ENCODE measurements around the gene FOXN4.

The FOXN4 gene

DNA sequence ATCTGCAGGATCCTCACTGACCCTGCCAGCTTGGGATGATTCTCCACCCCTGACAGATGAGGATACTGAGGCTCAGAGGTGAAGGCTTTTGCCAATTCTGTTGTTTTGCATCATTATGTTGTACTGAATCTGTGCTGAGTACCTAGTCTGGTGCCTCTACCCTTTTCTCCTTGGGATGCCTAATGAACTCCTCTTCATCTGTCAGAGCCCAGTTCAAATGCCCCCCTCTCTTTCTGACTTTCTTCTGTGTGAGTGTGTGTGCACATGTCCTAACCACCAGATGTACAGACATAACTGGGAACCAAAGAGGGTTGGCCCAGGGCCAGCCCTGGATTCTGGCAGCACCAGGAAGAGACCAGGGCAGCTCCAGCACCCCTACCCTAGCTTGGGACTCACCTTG lies 22.8 kb downstream of the FOXN4 start:
- Histone ChIP-seq H3K9me3 (ENCODE audit: insufficient read depth, low read length, severe bottlenecking) (no peaks in the 10 kb centered on the region), H3K4me3 (ENCODE audit: low read depth in 1 of 2, low read length in 2 of 2) (no peak overlapping the region), H3K4me2 (ENCODE audit: insufficient read depth, low read length) (no peak overlapping the region), H4K20me1 (ENCODE audit: insufficient read depth, low read length) (no peaks in the 10 kb centered on the region), H3K36me3 (ENCODE audit: insufficient read depth, low read length) (no peaks in the 10 kb centered on the region), H3K79me2 (ENCODE audit: insufficient read depth, low read length) (no peaks in the 10 kb centered on the region), H3K4me1 (ENCODE audit: insufficient read depth, low read length) (no peaks in the 10 kb centered on the region), H3K27me3 (ENCODE audit: insufficient read depth, low read length, poor library complexity) (no peaks in the 10 kb centered on the region), H2AFZ (ENCODE audit: low read depth, low read length) (no peak overlapping the region), H3K27ac (ENCODE audit: low read length) (no peak overlapping the region), H3K9ac (ENCODE audit: low read depth, low read length) (no peak overlapping the region)
- TF ChIP-seq, protein P1, sequence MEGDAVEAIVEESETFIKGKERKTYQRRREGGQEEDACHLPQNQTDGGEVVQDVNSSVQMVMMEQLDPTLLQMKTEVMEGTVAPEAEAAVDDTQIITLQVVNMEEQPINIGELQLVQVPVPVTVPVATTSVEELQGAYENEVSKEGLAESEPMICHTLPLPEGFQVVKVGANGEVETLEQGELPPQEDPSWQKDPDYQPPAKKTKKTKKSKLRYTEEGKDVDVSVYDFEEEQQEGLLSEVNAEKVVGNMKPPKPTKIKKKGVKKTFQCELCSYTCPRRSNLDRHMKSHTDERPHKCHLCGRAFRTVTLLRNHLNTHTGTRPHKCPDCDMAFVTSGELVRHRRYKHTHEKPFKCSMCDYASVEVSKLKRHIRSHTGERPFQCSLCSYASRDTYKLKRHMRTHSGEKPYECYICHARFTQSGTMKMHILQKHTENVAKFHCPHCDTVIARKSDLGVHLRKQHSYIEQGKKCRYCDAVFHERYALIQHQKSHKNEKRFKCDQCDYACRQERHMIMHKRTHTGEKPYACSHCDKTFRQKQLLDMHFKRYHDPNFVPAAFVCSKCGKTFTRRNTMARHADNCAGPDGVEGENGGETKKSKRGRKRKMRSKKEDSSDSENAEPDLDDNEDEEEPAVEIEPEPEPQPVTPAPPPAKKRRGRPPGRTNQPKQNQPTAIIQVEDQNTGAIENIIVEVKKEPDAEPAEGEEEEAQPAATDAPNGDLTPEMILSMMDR (IDR thresholded peaks at IDR 0.05; ENCODE audit: borderline replicate concordance, extremely low read depth, low read length, poor library complexity, severe bottlenecking): no peak
- no peak for TF ChIP-seq EZH2 (IDR thresholded peaks at IDR 0.05; ENCODE audit: borderline replicate concordance, low read depth, low read length, severe bottlenecking)
- ATAC-seq (ENCODE audit: insufficient read depth, low read depth) (no peak), DNase-seq (no peak)

DNA sequence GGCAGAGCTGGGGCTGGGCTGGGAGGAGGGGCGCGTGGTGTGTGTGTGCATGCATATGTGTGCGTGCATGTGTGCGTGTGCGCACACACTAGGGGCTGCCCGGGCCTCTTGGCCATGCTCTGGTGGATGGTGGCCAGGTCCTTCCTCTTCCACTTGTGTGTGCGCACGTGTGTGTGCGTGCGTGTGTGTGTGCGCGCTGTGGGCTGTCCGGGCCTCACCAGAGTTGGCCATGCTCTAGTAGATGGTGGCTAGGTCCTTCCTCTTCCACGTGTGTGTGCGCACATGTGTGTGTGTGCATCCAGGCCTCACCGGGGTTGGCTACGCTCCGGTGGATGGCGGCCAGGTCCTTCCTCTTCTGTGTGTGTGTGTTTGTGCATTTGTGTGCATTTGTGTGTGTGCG lies 24.7 kb downstream of the FOXN4 start:
- TF ChIP-seq EZH2 (IDR thresholded peaks at IDR 0.05; ENCODE audit: borderline replicate concordance, low read depth, low read length, severe bottlenecking): no peak
- TF ChIP-seq, protein P1 (IDR thresholded peaks at IDR 0.05; ENCODE audit: borderline replicate concordance, extremely low read depth, low read length, poor library complexity, severe bottlenecking): no peak
- no peak overlapping the region for H3K9ac ChIP-seq (ENCODE audit: low read depth, low read length)
- H3K27me3 ChIP-seq (ENCODE audit: insufficient read depth, low read length, poor library complexity): no peaks in the 10 kb centered on the region
- H3K9me3 ChIP-seq (ENCODE audit: insufficient read depth, low read length, severe bottlenecking): no peaks in the 10 kb centered on the region
- no peak overlapping the region for H3K27ac ChIP-seq (ENCODE audit: low read length)
- no peak overlapping the region for H2AFZ ChIP-seq (ENCODE audit: low read depth, low read length)
- H3K79me2 ChIP-seq (ENCODE audit: insufficient read depth, low read length): no peaks in the 10 kb centered on the region
- H3K4me2 ChIP-seq (ENCODE audit: insufficient read depth, low read length): no peak overlapping the region
- H3K4me1 ChIP-seq (ENCODE audit: insufficient read depth, low read length): no peaks in the 10 kb centered on the region
- no peak for DNase-seq
- no peak overlapping the region for H3K4me3 ChIP-seq (ENCODE audit: low read depth in 1 of 2, low read length in 2 of 2)
- no peak for ATAC-seq (ENCODE audit: insufficient read depth, low read depth)
- H3K36me3 ChIP-seq (ENCODE audit: insufficient read depth, low read length): no peaks in the 10 kb centered on the region
- H4K20me1 ChIP-seq (ENCODE audit: insufficient read depth, low read length): no peaks in the 10 kb centered on the region

DNA sequence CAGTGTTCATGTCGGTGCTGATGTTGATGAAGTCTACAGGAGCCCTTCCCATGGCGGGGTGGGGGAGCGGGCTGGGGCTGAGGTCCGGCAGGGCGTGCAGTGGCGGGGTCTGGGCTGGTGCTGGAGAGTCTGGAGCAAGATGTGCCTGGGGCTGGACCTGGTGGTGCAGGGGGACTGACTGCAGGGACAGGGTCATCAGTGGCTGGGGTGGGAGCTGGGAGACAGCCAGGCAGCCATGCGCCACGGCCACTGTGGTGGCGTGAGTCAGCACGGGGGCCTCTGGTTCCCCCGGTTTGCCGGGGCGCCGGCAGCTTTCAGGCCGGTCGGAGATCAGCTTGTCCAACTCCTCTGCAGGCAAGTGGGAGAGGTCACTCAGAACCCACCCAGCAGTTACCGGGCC lies 27.6 kb downstream of the FOXN4 start:
- H3K4me3 ChIP-seq (ENCODE audit: low read depth in 1 of 2, low read length in 2 of 2): no peak overlapping the region

More for the DNA sequence above, 27.6 kb downstream of the FOXN4 start:
- no peaks in the 10 kb centered on the region for H3K36me3 ChIP-seq (ENCODE audit: insufficient read depth, low read length)
- H4K20me1 ChIP-seq (ENCODE audit: insufficient read depth, low read length): no peaks in the 10 kb centered on the region
- no peak for DNase-seq
- H3K9ac ChIP-seq (ENCODE audit: low read depth, low read length): no peak overlapping the region
- no peaks in the 10 kb centered on the region for H3K79me2 ChIP-seq (ENCODE audit: insufficient read depth, low read length)
- H3K9me3 ChIP-seq (ENCODE audit: insufficient read depth, low read length, severe bottlenecking): no peaks in the 10 kb centered on the region
- H3K4me1 ChIP-seq (ENCODE audit: insufficient read depth, low read length): no peaks in the 10 kb centered on the region
- H3K4me2 ChIP-seq (ENCODE audit: insufficient read depth, low read length): no peak overlapping the region
- TF ChIP-seq, protein P1 (IDR thresholded peaks at IDR 0.05; ENCODE audit: borderline replicate concordance, extremely low read depth, low read length, poor library complexity, severe bottlenecking): no peak
- no peak for TF ChIP-seq EZH2 (IDR thresholded peaks at IDR 0.05; ENCODE audit: borderline replicate concordance, low read depth, low read length, severe bottlenecking)
- no peak for ATAC-seq (ENCODE audit: insufficient read depth, low read depth)
- no peak overlapping the region for H2AFZ ChIP-seq (ENCODE audit: low read depth, low read length)
- H3K27me3 ChIP-seq (ENCODE audit: insufficient read depth, low read length, poor library complexity): no peaks in the 10 kb centered on the region
- no peak overlapping the region for H3K27ac ChIP-seq (ENCODE audit: low read length)
